ENCODE data around the gene CACNA1I.

CACNA1I gene

DNA sequence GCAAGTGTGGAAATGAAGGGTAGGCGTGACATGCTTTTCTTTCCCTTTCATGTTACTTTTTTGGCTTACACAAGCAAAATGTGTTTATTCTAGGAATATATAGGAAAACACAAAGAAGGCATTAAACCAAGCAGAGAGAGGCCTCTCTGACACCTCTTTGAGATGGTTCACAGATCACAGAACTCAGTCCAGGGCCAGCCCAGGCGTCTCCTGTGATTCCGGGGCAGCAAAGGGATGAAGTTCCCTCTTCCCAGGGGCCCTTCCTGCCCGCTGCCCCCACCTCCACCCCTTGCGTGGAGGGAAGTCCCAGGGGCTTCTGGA, 78.0 kb downstream of the CACNA1I start:
- no peak for DNase-seq (ENCODE audit: low spot score)

DNA sequence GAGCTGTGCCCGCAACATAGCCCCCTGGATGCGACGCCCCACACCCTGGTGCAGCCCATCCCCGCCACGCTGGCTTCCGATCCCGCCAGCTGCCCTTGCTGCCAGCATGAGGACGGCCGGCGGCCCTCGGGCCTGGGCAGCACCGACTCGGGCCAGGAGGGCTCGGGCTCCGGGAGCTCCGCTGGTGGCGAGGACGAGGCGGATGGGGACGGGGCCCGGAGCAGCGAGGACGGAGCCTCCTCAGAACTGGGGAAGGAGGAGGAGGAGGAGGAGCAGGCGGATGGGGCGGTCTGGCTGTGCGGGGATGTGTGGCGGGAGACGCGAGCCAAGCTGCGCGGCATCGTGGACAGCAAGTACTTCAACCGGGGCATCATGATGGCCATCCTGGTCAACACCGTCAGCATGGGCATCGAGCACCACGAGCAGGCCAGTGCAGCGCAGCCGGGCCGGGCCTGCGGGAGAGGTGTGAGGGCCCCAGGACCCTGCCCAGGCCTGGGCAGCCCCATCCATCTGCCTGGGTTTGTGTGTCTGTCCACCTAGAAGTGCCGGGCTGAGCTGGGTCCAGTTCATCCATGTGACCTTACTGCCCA, 79.0 kb downstream of the CACNA1I start:
- DNase-seq (ENCODE audit: low spot score), result no peak

DNA sequence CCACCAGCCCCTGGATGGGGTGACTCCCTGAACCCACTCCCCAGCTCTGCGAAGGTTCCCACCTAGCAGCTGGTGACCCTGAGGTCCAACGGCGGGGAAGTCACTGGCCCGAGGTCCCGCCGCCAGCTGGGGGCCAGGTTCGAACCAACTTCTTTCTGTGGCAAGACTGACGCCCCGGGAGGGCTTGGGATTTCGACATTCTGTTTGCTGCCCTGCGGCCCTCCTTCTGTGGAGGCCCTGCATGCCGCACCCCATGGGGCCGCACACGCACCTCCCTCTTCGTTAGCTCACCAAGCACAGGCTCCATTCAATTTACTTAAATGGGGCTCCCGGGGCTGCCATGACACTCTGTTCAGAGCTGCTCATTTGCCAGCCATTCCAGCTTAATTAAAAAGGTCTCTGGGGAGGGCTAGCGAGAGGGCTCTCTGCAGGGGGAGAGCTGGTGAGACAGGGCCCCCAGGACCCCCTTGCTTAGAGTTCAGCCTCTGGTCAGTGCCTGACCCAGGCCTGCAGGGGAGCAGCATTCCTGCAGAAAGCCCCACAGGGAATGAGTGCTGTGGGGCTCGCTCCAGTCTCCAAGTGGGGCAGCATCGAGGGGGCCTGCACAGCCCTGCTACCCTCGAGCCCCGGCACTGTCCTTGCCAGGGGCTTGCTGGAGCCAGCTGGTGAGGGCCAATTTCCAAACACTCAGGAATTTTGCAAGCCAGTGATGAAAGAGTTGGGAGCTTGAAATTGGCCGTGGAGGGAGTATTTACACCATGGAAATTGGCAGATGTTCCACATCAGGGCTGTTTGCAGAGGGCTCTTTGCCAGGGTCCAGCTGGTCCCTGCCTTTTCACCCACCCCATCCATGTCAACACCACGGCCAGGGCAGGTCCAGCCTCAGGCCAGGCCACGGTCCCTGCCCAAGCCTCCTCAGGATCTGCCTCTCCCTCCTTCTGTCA, 80.8 kb downstream of the CACNA1I start:
- DNase-seq (ENCODE audit: low spot score), result no peak

DNA sequence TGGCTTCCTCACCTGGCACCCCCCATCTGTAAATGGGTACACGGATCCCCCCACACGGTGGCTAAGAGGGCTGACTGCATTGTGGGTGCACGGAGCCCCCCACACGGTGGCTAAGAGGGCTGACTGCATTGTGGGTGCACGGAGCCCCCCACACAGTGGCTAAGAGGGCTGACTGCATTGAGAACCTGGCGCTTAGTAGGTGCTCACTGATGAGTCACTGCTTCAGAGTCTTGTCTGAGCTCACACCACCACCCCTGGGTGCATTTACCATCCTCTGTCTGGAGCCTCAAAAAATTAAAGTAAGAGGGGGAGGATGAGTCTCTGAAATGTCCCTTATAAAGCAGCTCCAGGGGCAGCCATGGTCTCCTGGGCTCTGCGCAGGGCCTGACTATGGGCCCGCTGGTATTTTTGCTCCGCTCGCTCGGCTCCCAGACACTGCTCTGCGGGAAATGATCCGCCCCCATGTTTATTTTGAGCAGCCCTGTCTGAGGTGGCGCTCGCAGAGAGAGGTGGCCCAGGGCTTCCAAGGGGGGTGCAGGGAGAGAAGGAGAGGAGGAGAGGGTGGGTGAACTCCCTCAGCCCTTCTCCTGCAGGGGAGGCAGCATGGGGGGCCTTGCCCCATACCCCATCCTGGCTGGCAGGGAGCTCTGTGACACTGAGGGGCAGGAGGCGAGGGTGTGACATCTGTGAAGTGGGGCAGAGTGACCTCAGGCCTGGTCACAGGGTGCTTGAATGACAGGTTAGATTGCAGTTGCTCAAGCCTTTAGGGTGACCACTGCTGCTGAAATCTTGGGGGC, 82.6 kb downstream of the CACNA1I start:
- no peak for DNase-seq (ENCODE audit: low spot score)

DNA sequence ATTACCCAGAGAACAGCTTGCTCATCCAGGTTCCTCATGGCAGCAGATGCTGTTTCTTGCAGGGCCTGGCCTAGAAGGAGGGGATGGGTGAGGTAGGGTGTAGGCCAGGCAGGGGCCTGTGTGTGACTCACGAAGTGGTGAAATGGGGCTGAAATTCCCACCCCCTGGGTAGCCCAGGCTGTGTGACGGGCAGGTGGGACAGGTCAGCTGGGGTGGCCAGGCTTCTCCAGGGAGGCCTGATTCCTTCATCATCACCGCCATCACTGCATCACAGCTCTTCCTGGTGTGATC, 83.2 kb downstream of the CACNA1I start:
- no peak for DNase-seq (ENCODE audit: low spot score)

DNA sequence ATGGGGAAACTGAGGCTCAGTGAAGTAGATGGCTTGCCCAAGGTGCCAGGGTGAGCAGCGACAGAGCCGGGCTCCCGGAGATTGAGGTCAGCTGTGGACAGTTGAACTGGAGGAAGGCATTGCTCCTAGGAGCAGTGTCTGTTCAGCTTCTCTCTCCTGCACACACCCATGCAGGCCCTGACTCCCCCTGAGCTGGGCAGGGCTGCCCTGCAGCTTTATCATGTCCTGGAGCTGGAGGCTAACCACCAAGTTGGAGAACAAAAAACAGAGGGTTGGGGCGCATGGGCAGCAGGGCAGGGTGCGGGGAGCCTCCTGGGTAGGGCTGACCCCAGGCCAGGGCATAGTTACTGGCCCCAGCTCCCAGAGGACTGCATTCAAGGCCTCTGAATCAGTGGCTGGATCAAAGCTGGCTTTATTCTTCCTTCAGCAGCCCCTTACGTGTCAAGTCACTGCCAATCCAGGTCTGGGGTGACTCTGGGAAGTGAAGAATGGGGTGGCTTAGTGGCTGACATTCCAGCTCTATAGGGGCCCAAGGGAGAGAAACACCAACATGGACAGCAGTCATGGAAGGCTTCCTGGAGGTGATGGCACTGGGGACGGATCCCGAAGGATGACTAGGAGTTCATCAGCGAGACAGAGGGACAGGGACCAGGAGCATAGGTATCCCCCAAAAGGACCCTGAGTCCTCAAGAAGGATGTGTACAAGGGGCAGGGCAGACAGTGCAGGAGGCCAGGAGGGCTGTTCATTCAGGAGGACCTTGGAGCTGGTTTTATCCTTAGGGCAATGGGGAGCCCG, 83.8 kb downstream of the CACNA1I start:
- DNase-seq (ENCODE audit: low spot score), result no peak

DNA sequence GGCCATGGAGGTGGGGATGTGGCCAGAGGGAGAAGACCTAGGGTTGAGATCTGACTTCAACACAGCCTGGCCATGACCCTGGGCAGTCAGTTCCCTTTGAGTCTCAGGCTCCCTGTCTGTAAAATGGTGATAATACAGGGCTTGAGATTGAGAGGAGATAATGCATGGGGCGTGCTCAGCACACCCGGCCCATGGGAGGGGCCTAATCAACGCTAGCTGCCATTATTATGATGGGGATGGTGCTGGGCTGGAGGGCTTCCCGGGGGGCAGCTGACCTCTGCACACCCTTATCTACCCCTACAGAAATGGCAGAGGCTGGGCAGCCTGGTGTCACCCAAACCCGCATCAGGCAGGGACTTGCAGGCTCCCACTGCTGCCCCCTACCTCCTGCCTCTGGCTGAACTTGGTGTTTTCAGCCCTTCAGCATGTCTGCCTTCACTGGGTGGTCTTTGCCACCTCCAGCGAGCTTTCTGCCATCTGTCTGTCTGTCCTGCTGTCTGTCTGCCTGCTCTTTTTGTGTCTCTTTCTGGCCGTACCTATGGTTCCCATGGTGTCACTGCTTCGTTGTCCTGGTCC, 84.5 kb downstream of the CACNA1I start:
- DNase-seq (ENCODE audit: low spot score), result peak; percentile 56

DNA sequence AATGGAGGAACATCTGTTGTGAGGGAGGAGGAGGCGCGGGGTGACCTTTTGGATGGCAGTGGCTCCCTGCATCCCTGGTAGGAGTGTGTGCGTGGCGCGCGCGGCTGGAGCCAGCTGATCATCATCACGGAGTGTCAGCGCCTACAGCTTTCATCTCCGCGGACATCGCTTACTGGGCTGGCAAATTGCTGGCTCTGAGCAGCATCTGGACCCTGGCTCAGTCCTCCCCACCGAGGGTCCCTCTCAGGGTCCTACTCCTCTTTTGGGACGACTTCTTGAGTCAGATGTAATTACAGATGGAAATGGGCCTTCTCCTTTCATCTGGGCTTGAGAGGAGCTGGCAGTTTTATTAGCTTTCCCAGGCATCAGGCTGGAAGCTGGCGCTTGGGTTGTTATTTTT, 85.3 kb downstream of the CACNA1I start:
- no peak for DNase-seq (ENCODE audit: low spot score)

DNA sequence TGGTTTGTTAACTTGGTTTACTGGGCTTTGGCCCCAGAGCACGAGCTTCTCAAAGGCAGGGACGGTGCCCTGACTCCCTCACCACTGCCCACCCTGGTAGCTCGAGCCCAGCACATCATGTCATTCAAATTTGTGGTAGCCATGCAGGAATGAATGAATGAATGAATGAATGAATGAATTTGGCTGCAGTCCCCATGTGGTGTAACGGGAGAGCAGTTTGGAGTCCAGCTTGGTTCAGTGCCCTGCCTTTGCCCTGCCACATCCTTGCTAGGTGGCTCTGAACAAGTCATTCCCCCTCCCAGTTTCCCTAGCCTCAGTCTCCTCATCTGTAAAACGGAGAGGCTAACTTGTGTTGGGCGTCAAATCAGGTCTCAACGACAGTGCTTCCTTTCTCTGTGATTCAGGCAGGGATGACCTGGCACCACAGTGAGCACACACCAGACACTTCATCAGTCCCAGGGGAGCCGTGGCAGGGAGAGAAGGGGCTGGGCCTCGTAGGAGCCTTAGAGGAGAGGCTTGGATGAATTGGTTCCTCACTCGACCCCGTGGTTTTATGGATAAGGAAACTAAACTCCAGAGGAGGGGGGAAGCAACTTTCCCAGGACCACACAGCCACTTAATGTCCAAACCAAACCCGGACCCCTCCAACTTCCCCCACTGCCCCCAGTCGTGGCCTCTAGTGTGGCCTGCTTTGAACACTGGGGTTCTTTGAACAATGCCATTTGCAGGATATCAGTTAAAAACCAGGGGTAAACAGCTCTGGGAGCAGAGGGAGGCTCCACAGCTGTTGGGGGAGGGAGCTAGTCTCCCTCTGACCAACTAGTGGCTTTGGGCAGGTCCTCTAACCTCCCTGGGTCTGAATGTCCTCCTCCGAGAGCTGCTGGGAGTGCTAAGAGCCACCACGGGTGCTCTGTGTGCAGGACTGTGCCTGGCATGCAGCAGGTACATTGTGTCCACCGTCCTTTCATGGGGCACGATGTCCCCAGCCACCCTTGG, 86.2 kb downstream of the CACNA1I start:
- no peak for DNase-seq (ENCODE audit: low spot score)

DNA sequence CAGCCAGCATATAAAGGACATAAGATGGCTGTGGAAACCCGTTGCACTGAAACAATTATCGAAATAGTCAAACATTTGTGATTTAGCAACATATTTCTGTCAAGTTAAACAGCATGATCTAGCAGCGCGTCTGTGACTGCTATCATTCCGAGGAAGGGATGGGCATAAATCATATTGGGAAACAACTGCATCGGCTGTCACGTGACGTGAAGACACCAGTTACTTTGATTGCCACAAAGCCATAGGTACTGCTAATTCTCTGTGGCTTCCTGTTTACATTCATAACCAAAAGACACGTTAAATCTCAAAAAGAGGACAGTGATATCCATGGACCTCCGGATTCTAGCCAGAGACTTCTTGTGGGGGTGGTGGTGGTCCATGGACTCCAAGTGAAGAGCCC, 87.8 kb downstream of the CACNA1I start:
- no peak for DNase-seq (ENCODE audit: low spot score)

DNA sequence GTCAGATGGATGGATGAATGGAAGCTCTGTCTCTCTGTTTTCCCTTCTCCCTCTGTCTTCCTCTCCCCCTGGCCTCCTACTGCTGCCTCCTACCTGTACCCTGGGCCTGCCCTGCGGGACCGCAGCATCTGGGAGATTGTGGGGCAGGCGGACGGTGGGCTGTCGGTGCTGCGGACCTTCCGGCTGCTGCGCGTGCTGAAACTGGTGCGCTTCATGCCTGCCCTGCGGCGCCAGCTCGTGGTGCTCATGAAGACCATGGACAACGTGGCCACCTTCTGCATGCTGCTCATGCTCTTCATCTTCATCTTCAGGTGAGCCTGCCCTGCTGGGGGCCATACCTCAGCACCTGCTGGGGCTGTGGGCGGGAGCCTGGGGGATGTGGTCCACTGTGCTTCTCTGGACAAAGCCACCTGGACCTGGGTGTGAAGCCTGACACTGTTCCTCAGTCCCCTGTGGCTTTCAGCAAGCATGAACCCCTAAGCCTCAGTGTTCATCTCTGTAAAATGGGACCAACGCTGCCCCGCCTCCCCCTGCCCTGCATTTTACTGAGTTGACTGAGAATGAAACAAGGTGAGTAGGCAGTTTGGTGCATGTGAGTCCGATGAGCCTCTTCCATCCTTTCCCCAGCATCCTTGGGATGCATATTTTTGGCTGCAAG, 88.4 kb downstream of the CACNA1I start:
- DNase-seq (ENCODE audit: low spot score), result no peak

DNA sequence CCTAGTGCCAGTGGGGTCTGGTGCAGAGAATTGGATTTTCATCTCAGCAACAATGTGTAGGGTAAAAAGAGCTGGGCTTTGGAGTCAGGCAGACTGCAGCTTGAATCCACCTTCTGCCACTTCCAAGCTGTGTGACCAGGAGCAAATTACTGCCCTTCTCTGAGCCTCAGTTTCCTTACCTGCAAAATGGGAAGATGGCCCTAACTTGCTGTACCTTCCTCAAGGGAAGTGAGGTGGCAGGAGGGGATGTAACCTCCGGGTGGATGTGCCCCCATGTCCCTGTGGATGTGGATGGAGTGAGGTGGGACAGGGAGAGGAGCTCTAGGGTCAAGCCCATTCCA, 90.9 kb downstream of the CACNA1I start:
- DNase-seq (ENCODE audit: low spot score), result no peak

DNA sequence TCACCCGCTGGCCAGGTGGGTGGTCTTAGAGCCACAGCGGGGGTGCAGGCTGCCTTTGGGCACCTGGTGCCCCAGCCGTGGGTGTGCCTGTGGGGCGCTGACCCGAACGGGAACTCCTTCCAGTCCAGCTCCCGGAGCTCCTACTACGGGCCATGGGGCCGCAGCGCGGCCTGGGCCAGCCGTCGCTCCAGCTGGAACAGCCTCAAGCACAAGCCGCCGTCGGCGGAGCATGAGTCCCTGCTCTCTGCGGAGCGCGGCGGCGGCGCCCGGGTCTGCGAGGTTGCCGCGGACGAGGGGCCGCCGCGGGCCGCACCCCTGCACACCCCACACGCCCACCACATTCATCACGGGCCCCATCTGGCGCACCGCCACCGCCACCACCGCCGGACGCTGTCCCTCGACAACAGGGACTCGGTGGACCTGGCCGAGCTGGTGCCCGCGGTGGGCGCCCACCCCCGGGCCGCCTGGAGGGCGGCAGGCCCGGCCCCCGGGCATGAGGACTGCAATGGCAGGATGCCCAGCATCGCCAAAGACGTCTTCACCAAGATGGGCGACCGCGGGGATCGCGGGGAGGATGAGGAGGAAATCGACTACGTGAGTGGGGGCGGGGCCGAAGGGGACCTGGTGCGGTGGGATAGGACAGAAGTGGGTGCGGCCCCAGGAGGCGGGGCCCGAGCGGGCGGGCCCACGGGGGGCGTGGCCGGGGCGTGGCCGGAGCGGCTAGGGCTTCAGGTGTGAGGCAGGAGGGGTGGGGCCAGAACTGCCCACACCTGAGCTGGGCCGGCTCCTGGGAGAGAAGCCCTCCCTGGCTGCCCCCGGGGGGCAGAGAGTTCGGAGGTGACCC, 91.5 kb downstream of the CACNA1I start:
- DNase-seq (ENCODE audit: low spot score), result peak; percentile 99

DNA sequence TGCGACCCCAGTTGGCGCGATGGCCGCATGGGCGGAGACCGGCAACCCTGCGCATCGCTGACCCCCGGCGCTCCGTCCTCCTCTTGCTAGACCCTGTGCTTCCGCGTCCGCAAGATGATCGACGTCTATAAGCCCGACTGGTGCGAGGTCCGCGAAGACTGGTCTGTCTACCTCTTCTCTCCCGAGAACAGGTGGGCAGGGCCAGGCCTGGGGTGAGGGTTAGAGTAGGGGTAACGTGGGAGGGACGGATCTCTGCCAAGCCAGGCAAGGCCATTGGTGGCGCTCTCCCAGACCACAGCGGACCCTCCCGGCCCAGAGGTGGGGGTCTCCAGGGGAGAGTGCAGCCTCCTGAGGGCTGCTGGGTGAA, 92.1 kb downstream of the CACNA1I start:
- DNase-seq (ENCODE audit: low spot score), result peak; percentile 48

DNA sequence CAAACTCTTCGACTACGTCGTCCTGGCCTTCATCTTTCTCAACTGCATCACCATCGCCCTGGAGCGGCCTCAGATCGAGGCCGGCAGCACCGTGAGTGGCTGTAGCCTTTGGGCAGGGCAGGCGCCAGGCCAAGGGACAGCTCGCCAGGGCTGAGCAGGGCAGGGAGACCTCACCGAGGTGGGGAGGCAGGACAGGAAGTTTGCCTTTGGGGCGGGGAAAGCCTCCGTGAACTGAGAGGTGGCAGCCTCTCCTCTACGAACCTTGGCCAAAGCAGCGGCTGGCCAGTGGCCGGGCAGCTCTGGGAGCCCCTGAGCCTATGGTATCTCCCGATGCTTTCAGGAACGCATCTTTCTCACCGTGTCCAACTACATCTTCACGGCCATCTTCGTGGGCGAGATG, 93.2 kb downstream of the CACNA1I start:
- no peak for DNase-seq (ENCODE audit: low spot score)

DNA sequence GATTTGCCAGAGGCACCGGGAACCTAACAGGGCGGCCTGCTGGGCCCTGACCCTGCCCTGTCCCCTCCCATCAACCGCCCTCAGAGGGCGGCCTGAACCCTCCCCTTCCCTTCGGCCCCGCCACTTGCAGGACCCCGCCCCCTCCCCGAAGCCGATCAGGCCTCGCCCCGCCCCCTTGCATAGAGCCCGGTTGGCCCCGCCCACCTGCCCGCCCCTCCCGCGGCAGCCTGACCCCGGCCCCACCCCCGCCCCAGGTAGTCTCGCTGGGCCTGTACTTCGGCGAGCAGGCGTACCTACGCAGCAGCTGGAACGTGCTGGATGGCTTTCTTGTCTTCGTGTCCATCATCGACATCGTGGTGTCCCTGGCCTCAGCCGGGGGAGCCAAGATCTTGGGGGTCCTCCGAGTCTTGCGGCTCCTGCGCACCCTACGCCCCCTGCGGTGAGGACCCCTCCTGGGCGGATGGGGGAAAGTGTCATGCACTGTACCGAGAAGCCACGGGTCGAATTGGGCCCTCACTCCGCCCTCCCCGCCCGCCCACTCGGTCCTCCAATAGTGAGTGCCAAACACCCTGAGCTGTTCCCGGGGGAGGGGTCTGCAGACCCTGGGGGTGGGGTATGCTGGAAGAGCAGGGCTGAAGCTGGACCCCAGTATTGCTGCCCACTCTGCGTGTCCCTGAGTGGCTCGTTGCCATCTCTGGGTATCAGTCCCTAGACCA, 94.1 kb downstream of the CACNA1I start:
- DNase-seq (ENCODE audit: low spot score), result peak; percentile 99

DNA sequence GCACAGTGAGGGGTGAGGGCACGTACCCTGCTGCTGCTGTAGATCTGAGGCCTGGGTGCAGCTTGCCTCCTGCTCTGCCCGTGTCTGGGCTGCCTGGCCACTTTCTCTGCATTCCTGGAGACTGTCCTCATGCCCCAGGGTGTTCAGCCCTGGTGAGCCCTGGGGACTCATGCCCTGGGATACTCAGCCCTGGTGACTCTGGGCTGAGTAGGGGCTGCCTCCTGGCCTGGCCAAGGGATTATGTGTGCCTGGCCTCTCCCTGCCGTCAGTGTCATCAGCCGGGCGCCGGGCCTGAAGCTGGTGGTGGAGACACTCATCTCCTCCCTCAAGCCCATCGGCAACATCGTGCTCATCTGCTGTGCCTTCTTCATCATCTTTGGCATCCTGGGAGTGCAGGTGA, 94.7 kb downstream of the CACNA1I start:
- no peak for DNase-seq (ENCODE audit: low spot score)

DNA sequence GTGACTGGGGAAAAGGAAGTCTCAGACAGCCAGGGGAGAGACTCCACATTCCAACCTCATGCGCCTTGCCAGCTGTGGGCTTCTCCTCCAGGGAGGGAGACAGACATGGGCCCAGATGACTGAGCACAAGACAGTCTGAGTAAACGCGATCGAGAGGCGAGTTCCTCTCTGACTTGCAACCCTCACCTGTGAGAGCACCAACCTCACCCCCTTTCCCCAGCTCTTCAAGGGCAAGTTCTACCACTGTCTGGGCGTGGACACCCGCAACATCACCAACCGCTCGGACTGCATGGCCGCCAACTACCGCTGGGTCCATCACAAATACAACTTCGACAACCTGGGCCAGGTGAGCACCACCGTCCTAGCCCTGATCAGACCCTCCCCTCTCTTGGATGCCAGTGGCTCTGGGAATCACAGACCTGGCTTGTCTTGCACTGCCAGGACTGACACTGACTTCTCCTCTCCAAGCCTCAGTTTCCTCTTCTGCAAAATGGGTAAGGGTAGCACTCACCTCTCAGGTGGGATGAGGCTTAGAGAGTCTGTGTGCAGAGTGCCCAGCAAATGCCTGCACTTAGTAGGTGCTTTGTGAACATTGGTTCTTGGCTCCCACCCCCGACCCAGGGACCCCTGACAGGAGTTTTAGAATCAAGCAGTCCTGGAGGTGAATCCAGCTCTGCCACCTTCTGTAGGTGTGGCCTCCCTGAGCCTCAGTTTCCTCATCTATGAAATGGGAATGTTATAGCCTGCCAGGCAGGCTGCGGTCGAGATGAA, 95.3 kb downstream of the CACNA1I start:
- no peak for DNase-seq (ENCODE audit: low spot score)
